Subcutaneous preadipocyte (primary cell): ENCODE measurements around the gene SCGB1D2. TPM values are rescaled to one million over a fixed set of nuclear protein-coding genes. Genes with fewer than 3 reads are reported as not detected.

ENCODE experiments used
- total RNA-seq: library from RNA; depleted of rRNA; stranded (reverse); fragments of >200 nt; gene quantifications from 2 replicates; pipeline ENCODE4 v1.2.3, GENCODE V29; 2012

SCGB1D2 gene, protein sequence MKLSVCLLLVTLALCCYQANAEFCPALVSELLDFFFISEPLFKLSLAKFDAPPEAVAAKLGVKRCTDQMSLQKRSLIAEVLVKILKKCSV
- total RNA-seq = not detected in 2 replicates

DNA sequence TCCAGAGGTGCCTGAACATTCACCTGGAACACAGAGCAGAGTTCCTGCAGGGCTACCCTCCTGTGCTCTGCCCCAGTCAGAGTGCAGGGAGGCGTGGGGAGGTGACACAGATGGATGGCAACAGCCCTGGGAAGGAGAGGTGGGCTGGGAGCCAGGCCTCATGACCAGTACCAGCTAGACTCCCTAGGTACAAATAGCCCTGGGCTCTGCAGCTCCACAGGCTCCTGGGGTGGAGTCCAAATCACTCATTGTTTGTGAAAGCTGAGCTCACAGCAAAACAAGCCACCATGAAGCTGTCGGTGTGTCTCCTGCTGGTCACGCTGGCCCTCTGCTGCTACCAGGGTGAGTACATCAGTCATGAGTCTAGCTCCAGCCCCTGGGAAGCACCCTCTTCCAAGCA, at the start of gene SCGB1D2:
Gene SCGB1D2, plus strand, starts transcription at position 219 of the 400 bp plus-strand sequence. Its CDS starts 69 bp downstream, at position 288.

DNA sequence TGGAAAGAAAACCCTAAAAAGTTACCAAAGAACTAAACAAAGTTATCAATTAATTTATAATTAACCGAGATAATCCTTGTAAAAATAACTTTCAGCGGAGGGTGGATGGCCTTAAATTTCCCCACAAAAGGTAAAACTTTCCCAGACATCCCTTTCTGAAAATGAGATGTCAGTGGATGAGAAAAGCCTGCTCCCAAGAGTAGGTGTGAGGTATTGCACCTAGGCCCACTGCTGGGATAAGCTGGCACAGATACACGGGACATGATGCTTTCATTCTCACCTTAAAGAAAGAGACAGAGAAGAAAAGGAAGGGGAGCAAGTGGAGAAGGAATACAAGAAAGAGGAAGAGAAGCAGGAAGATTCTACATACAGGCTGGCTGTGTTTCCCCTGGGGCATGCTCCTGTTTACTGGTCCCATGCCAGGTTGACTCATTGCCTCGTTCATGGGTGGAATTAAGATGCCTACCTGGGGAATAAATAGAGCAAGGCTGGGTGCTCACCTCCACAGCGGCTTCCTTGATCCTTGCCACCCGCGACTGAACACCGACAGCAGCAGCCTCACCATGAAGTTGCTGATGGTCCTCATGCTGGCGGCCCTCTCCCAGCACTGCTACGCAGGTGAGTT, 27.7 kb downstream of the SCGB1D2 start, which contains the start of gene SCGB2A2:
Gene SCGB2A2, plus strand, starts transcription at position 505 of the 625 bp plus-strand sequence. Its CDS starts 59 bp downstream, at position 564.

Other genes with a start within 250 kb of the SCGB1D2 start
- 34.9 and 55.5 TPM in 2 replicates for gene INCENP, start 118.2 kb upstream of the SCGB1D2 start, total RNA-seq
- gene SCGB1D1, start 52.0 kb upstream of the SCGB1D2 start, total RNA-seq = not detected in 2 replicates
- gene SCGB2A1, start 33.6 kb upstream of the SCGB1D2 start, total RNA-seq = not detected in 2 replicates
- gene SCGB2A2, start 27.9 kb downstream of the SCGB1D2 start, total RNA-seq = not detected in 2 replicates
- not detected in 2 replicates for gene SCGB1D4, start 56.8 kb downstream of the SCGB1D2 start, total RNA-seq
- not detected in 2 replicates for gene ASRGL1, start 95.2 kb downstream of the SCGB1D2 start, total RNA-seq
- not detected in 2 replicates for gene SCGB1A1, start 176.8 kb downstream of the SCGB1D2 start, total RNA-seq